ENCODE data around the gene MYCBPAP.

The MYCBPAP gene

GRCh38 chr17:50493744-50494143 lies 14.5 kb upstream of the MYCBPAP start:
- H4K20me1 ChIP-seq = no peaks in the 10 kb centered on the region
- H3K4me2 ChIP-seq = no peak overlapping the region
- TF ChIP-seq Cebpa-rat (IDR thresholded peaks at IDR 0.05) = no peak
- no peak overlapping the region for H3K9ac ChIP-seq
- H3K27me3 ChIP-seq = no peaks in the 10 kb centered on the region
- H3K36me3 ChIP-seq = no peaks in the 10 kb centered on the region
- no peaks in the 10 kb centered on the region; a peak in 1 of 20 replicates for H3K4me1 ChIP-seq
- no peaks in the 10 kb centered on the region for H3K9me3 ChIP-seq (replicated peaks in 1 of 11)
- no peak overlapping the region for H3K27ac ChIP-seq
- no peak overlapping the region for H3K4me3 ChIP-seq

DNA sequence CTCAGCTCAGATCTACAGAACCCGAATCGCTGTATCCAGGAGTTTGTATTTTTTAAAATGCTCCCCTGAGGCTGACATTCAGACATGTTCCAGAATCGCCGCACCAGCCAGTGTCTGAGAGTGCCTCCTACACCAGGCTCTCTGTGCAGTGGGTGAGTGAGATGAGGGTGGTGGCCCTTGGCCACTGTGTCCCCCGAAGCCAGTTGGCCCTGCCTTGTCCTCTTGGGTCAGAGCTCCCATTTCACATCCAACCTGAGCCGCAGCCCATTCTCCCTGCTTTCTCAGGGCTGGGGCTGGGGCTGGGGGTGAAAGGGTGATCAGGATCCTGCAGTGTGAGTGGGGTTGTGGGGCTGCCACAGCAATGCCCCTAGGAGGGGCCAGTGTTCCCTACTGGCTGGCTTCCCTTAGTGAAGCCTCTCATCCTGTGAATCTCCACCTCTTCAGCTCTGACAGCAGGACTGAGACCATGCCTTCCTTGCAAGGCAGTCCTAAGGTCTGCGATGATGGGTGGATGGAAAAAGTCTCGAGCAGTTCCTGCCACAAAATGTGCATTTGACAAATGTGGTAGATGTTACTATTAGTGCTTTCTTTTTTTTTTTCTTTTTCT lies 12.9 kb upstream of the MYCBPAP start:
- 0 out of 22 replicates have a peak, but pooled peaks cover 0 to 5% (median 0%) of the 10 kb centered on the region in 11 experiments for H3K9me3 ChIP-seq (replicated peaks in 1 of 11)
- H3K27ac ChIP-seq = no peak overlapping the region
- no peaks in the 10 kb centered on the region for H3K36me3 ChIP-seq
- H3K27me3 ChIP-seq = no peaks in the 10 kb centered on the region
- H4K20me1 ChIP-seq = no peaks in the 10 kb centered on the region
- no peak overlapping the region for H3K4me2 ChIP-seq
- no peak for TF ChIP-seq Cebpa-rat (IDR thresholded peaks at IDR 0.05)
- no peaks in the 10 kb centered on the region for H3K4me1 ChIP-seq
- H3K4me3 ChIP-seq = no peak overlapping the region
- H3K9ac ChIP-seq = no peak overlapping the region

DNA sequence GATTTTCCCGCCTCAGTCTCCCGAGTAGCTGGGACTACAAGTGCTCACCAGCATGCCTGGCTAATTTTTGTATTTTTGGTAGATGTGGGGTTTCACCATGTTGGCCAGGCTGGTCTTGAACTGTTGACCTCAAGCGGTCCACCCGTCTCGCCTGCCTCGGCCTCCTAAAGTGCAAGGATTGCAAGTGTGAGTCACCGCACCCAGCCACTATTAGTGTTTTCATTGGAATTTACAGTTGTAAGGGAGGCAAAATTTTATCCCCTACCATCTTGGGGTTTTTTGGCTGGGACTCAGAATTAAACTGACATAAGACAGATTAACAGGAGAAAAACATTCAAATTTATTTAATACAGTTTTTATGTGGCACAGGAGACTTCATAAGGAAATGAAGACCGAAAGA lies 12.3 kb upstream of the MYCBPAP start:
- H3K4me1 ChIP-seq = no peaks in the 10 kb centered on the region
- TF ChIP-seq Cebpa-rat (IDR thresholded peaks at IDR 0.05) = no peak
- H3K27me3 ChIP-seq = no peaks in the 10 kb centered on the region
- H3K27ac ChIP-seq = no peak overlapping the region
- H3K4me3 ChIP-seq = no peak overlapping the region
- H3K4me2 ChIP-seq = no peak overlapping the region
- H3K9me3 ChIP-seq (replicated peaks in 1 of 11) = 0 out of 22 replicates have a peak, but pooled peaks cover 0 to 5% (median 0%) of the 10 kb centered on the region in 11 experiments
- no peaks in the 10 kb centered on the region for H3K36me3 ChIP-seq
- no peak overlapping the region for H3K9ac ChIP-seq
- H4K20me1 ChIP-seq = no peaks in the 10 kb centered on the region

DNA sequence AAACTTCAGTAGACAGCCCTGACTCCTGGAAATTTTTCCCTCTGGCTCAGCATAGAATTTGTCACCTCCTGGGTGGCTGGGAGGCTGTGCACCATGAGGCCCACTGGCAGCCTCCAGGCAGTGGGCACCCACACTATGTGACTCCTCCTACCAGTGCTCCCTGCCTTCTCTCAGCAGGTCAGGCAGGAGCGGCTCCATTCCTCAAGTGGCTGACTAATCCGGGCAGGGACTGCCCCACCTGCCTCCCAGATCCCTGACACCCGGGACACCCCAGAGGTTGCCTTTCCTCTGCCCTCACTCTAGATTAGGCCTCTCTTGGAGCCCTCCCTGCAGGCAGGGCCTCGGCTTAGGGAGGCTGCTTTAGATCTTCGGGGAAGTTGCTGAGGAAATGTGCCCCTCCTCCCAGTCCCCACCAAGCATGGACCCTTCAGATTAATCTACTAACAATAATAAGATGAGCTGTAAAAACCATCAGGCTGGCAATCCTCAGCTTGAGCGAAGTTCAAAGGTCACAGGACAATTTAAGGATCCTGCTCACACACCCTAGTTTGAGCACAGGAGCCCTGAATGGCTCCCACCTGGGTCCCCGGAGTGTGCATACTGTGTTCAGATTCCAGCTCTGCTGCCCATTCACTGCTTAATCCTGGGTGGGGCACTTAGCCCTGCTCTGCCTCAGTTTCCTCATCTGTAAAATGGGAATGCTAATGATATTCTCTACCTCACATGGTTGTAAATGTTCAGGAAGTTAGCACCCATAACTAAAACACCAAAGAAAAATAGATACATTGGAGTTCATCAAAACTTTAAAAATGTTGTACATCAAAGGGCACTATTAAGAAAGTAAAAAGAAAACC lies 10.0 kb upstream of the MYCBPAP start:
- 0 out of 22 replicates have a peak, but pooled peaks cover 0 to 5% (median 0%) of the 10 kb centered on the region in 11 experiments for H3K9me3 ChIP-seq (replicated peaks in 1 of 11)
- no peak overlapping the region for H3K4me2 ChIP-seq
- no peak overlapping the region for H3K4me3 ChIP-seq
- H4K20me1 ChIP-seq = no peaks in the 10 kb centered on the region
- no peak overlapping the region for H3K27ac ChIP-seq
- no peaks in the 10 kb centered on the region for H3K36me3 ChIP-seq
- peaks cover 0 to 8% (median under 1%) of the 10 kb centered on the region in 10 experiments; a peak in 7 of 20 replicates for H3K4me1 ChIP-seq
- no peak overlapping the region for H3K9ac ChIP-seq
- no peak for TF ChIP-seq Cebpa-rat (IDR thresholded peaks at IDR 0.05)
- H3K27me3 ChIP-seq = no peaks in the 10 kb centered on the region

DNA sequence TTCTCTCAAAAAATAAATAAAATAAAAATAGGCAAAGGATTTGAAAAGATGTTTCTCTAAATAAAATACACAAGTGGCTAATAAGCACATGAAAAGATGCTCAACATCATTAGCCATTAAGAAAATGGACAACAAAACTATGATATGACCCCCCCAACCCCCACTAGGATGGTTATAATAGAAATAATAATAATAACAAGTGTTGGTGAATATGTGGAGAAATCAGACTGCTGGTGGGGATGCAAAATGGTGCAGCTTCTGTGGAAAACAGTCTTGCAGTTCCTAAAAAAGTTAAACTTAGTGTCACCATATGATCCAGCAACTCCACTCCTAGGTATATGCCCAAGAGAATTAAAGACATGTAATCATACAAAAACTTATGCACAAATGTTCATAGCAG lies 9.0 kb upstream of the MYCBPAP start:
- Histone ChIP-seq H3K27me3 (no peaks in the 10 kb centered on the region), H3K4me1 (peaks cover 0 to 18% (median 9%) of the 10 kb centered on the region in 10 experiments; a peak in 15 of 20 replicates), H3K4me2 (no peak overlapping the region), H3K4me3 (no peak overlapping the region), H4K20me1 (no peaks in the 10 kb centered on the region), H3K9ac (no peak overlapping the region), H3K9me3 (replicated peaks in 1 of 11) (0 out of 22 replicates have a peak, but pooled peaks cover 0 to 5% (median 0%) of the 10 kb centered on the region in 11 experiments), H3K27ac (no peak overlapping the region), H3K36me3 (no peaks in the 10 kb centered on the region)
- TF ChIP-seq Cebpa-rat (IDR thresholded peaks at IDR 0.05) = no peak

GRCh38 chr17:50499721-50500120 lies 8.5 kb upstream of the MYCBPAP start:
- Histone ChIP-seq H3K36me3 (no peaks in the 10 kb centered on the region), H3K9ac (no peak overlapping the region), H3K27me3 (no peaks in the 10 kb centered on the region), H3K27ac (no peak overlapping the region), H3K4me3 (no peak overlapping the region), H3K9me3 (replicated peaks in 1 of 11) (0 out of 22 replicates have a peak, but pooled peaks cover 0 to 5% (median 0%) of the 10 kb centered on the region in 11 experiments), H3K4me1 (peaks cover 0 to 22% (median 13%) of the 10 kb centered on the region in 10 experiments; a peak in 15 of 20 replicates), H3K4me2 (no peak overlapping the region), H4K20me1 (no peaks in the 10 kb centered on the region)
- TF ChIP-seq Cebpa-rat (IDR thresholded peaks at IDR 0.05) = no peak

GRCh38 chr17:50501054-50501453 lies 7.2 kb upstream of the MYCBPAP start:
- Histone ChIP-seq H3K4me3 (no peak overlapping the region), H3K36me3 (no peaks in the 10 kb centered on the region), H3K4me1 (peaks cover 0 to 22% (median 13%) of the 10 kb centered on the region in 10 experiments; a peak in 15 of 20 replicates), H3K9me3 (replicated peaks in 1 of 11) (0 out of 22 replicates have a peak, but pooled peaks cover 0 to 5% (median 0%) of the 10 kb centered on the region in 11 experiments), H3K27ac (no peak overlapping the region), H3K9ac (no peak overlapping the region), H3K4me2 (no peak overlapping the region), H3K27me3 (peaks cover 0 to 5% (median 0%) of the 10 kb centered on the region in 11 experiments; a peak in 4 of 22 replicates), H4K20me1 (no peaks in the 10 kb centered on the region)
- no peak for TF ChIP-seq Cebpa-rat (IDR thresholded peaks at IDR 0.05)

- TF ChIP-seq Cebpa-rat (IDR thresholded peaks at IDR 0.05) = no peak
- Histone ChIP-seq H4K20me1 (no peaks in the 10 kb centered on the region), H3K36me3 (no peaks in the 10 kb centered on the region), H3K4me1 (peaks cover 0 to 22% (median 13%) of the 10 kb centered on the region in 10 experiments; a peak in 15 of 20 replicates), H3K4me3 (no peak overlapping the region), H3K9ac (0 out of 22 replicates have a peak overlapping the region, but pooled peaks of 1 of the 11 experiments have one; percentile 0), H3K27me3 (peaks cover 2 to 19% (median 11%) of the 10 kb centered on the region in 11 experiments; a peak in 21 of 22 replicates), H3K9me3 (replicated peaks in 1 of 11) (0 out of 22 replicates have a peak, but pooled peaks cover 0 to 5% (median 0%) of the 10 kb centered on the region in 11 experiments), H3K27ac (peak overlapping the region in 2 of 11 experiments; percentile 51 to 61; a peak in 2 of 22 replicates), H3K4me2 (no peak overlapping the region; a peak in 1 of 22 replicates)
These were observed 5.8 kb upstream of the MYCBPAP start for GRCh38 chr17:50502301-50502990.
